Glutamatergic neuron (in vitro differentiated cells): ENCODE results near the gene CLTCL1. TPM values are rescaled to one million over a fixed set of nuclear protein-coding genes. Genes with fewer than 3 reads are reported as not detected.

Source experiments
- DNase-seq: peaks from one replicate; pipeline ENCODE4 v3.0.0; 2022
- H3K27ac Mint-ChIP-seq: one replicate; pipeline ENCODE4 v1.8.0; 2020; ENCODE audit warnings: mild to moderate bottlenecking, mixed read lengths, inconsistent platforms; ENCODE audit not compliant: unreplicated experiment
- H3K27me3 Mint-ChIP-seq: one replicate; pipeline ENCODE4 v1.8.0; 2020; ENCODE audit warnings: mild to moderate bottlenecking, moderate library complexity, mixed read lengths, inconsistent platforms; ENCODE audit not compliant: unreplicated experiment
- H3K36me3 Mint-ChIP-seq: one replicate; pipeline ENCODE4 v1.8.0; 2020; ENCODE audit warnings: mild to moderate bottlenecking, mixed read lengths, inconsistent platforms; ENCODE audit not compliant: unreplicated experiment
- H3K4me1 Mint-ChIP-seq: one replicate; pipeline ENCODE4 v1.8.0; 2020; ENCODE audit warnings: mild to moderate bottlenecking, low read depth, mixed read lengths, inconsistent platforms; ENCODE audit not compliant: unreplicated experiment
- H3K4me3 Mint-ChIP-seq: one replicate; pipeline ENCODE4 v1.8.0; 2020; ENCODE audit warnings: mild to moderate bottlenecking, mixed read lengths, inconsistent platforms; ENCODE audit not compliant: unreplicated experiment
- H3K9me3 Mint-ChIP-seq: one replicate; pipeline ENCODE4 v1.8.0; 2020; ENCODE audit warnings: mild to moderate bottlenecking, moderate library complexity, mixed read lengths, inconsistent platforms; ENCODE audit not compliant: unreplicated experiment
- total RNA-seq: library from RNA; stranded (reverse); fragmentation: NEBNext Ultra II Directional; extraction: Animal tissue kit (Norgen Biotek cat#: 25700); gene quantifications from one replicate; pipeline ENCODE4 v1.2.1, GENCODE V29; 2021; ENCODE audit not compliant: unreplicated experiment
- TF ChIP-seq, protein P1 (sequence below): fragments of 200-600 bp; sonication (generic); IDR thresholded peaks from one replicate; pipeline ENCODE4 v1.5.0; 2021; ENCODE audit not compliant: partially characterized antibody, unreplicated experiment

The CLTCL1 gene
- total RNA-seq, 1 donor from 2014 or later: 11.8 TPM

DNA sequence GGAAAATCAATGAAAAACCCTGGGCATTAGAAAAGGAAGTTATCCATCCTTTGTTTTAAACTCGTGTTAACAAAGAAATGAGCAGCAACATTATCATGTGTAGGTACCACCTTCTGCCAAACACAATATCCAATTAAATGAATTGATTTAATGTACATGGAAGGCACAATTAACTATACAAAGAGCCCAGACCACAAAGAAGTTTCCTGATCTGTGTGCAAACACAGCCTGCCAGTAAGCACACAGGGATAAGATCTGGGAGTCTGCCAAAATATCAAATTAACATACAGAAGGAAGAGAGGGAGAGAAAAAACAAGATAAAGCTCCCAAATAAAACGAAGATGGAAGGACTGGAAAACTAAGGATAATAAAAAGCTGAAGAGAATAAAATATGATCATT is 58.9 kb downstream of the CLTCL1 start:
- Mint-ChIP-seq H3K4me3 (no peak overlapping the region), H3K9me3 (no peaks in the 10 kb centered on the region), H3K27me3 (peaks cover 1% of the 10 kb centered on the region), H3K27ac (no peak overlapping the region), H3K4me1 (no peaks in the 10 kb centered on the region), H3K36me3 (peaks cover 10% of the 10 kb centered on the region)
- TF ChIP-seq, protein P1, sequence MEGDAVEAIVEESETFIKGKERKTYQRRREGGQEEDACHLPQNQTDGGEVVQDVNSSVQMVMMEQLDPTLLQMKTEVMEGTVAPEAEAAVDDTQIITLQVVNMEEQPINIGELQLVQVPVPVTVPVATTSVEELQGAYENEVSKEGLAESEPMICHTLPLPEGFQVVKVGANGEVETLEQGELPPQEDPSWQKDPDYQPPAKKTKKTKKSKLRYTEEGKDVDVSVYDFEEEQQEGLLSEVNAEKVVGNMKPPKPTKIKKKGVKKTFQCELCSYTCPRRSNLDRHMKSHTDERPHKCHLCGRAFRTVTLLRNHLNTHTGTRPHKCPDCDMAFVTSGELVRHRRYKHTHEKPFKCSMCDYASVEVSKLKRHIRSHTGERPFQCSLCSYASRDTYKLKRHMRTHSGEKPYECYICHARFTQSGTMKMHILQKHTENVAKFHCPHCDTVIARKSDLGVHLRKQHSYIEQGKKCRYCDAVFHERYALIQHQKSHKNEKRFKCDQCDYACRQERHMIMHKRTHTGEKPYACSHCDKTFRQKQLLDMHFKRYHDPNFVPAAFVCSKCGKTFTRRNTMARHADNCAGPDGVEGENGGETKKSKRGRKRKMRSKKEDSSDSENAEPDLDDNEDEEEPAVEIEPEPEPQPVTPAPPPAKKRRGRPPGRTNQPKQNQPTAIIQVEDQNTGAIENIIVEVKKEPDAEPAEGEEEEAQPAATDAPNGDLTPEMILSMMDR: no peak
- DNase-seq: no peak

DNA sequence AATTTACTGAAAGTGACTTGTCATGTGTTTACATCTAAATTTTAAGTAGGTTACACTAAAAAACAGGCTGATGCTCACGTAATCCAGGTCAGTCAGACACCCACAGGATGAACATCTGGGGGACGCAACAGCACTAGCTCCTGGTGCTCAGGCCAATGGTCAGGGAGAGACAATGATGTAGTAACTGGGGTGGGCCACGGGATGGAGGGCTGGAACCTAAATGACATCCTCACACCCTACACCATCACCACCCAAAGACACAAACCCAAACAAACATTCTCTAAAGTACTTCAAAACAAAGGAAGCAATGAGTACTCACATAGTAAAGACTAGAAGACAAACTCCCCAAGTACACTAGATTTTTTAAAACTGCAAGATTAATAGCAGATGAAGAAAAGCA is 59.5 kb downstream of the CLTCL1 start:
- H3K4me1 Mint-ChIP-seq: no peaks in the 10 kb centered on the region
- peaks cover 2% of the 10 kb centered on the region for H3K27me3 Mint-ChIP-seq
- peaks cover 10% of the 10 kb centered on the region for H3K36me3 Mint-ChIP-seq

DNA sequence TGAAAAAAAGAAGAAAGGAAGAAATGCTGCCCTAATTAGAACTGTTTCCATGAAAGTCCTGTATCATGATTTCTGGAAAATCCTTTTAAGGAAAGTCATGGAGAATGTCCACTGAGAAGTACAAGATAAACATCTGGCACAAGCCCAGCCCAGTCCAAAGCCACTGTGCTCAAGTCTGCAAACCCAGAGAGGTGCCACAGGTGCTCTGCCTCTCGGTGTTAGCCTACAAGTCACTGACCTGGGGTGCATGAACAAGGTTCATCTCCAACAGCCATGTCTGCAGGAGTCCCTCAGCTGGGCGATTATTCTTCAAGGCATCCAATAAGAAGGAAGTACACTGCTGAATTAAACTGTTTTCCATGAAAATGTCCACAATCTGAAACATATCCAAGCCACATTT is 61.9 kb downstream of the CLTCL1 start:
- peaks cover 10% of the 10 kb centered on the region for H3K36me3 Mint-ChIP-seq
- TF ChIP-seq, protein P1: no peak

More for the DNA sequence above, 59.5 kb downstream of the CLTCL1 start:
- TF ChIP-seq, protein P1: no peak
- H3K4me3 Mint-ChIP-seq: no peak overlapping the region
- DNase-seq: no peak
- no peaks in the 10 kb centered on the region for H3K9me3 Mint-ChIP-seq
- H3K27ac Mint-ChIP-seq: no peak overlapping the region

DNA sequence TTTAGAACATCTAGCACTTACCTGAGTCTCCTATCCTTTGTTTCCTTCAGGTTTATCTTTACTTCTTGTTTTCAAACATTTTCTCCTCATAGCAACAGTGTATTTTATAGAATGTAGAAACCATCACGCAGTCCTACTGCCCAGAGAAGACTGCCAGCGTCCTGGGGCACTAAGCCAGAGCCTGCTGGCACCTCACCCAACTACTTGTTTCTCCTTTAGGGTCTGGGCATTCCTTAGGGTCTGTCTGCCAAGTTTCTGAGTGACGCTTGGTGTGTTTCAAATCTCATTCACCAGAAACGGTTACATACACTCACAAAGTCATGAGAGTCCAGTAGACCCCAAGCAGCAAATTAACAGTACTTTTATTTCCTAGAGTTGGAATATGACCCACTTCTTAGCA is 63.3 kb downstream of the CLTCL1 start:
- TF ChIP-seq, protein P1: no peak
- H3K27me3 Mint-ChIP-seq: peaks cover 2% of the 10 kb centered on the region
- H3K4me3 Mint-ChIP-seq: no peak overlapping the region
- H3K9me3 Mint-ChIP-seq: peaks cover 3% of the 10 kb centered on the region
- H3K27ac Mint-ChIP-seq: no peak overlapping the region
- peaks cover 15% of the 10 kb centered on the region for H3K36me3 Mint-ChIP-seq
- no peaks in the 10 kb centered on the region for H3K4me1 Mint-ChIP-seq
- no peak for DNase-seq

More for the DNA sequence above, 61.9 kb downstream of the CLTCL1 start:
- Mint-ChIP-seq H3K9me3 (peaks cover 3% of the 10 kb centered on the region), H3K4me1 (no peaks in the 10 kb centered on the region), H3K27ac (no peak overlapping the region), H3K4me3 (no peak overlapping the region), H3K27me3 (peaks cover 2% of the 10 kb centered on the region)
- no peak for DNase-seq

DNA sequence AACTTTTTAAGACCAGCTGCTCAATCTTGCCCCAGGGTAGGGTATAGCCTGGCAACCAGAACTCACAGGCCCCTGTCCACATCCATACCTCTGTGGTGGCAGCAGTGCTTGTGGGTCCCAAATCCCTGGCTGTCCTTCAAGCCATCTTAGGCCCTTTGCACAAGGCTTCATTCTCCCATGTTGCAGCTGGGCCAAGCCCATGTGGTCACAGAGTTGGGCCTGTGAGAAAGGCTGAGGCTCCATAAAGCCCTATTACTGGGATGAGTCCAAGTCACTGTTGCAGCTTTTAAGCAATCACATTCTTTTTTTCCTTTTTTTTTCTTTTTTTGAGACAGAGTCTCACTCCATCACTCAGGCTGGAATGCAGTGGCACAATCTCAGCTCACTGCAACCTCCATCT is 65.1 kb downstream of the CLTCL1 start:
- no peak for DNase-seq
- no peak overlapping the region for H3K27ac Mint-ChIP-seq
- peaks cover 3% of the 10 kb centered on the region for H3K9me3 Mint-ChIP-seq
- no peak overlapping the region for H3K4me3 Mint-ChIP-seq
- TF ChIP-seq, protein P1: no peak
- H3K36me3 Mint-ChIP-seq: peaks cover 5% of the 10 kb centered on the region
- peaks cover 2% of the 10 kb centered on the region for H3K27me3 Mint-ChIP-seq
- H3K4me1 Mint-ChIP-seq: no peaks in the 10 kb centered on the region
